ENCODE data around the gene RNF166.

DNA sequence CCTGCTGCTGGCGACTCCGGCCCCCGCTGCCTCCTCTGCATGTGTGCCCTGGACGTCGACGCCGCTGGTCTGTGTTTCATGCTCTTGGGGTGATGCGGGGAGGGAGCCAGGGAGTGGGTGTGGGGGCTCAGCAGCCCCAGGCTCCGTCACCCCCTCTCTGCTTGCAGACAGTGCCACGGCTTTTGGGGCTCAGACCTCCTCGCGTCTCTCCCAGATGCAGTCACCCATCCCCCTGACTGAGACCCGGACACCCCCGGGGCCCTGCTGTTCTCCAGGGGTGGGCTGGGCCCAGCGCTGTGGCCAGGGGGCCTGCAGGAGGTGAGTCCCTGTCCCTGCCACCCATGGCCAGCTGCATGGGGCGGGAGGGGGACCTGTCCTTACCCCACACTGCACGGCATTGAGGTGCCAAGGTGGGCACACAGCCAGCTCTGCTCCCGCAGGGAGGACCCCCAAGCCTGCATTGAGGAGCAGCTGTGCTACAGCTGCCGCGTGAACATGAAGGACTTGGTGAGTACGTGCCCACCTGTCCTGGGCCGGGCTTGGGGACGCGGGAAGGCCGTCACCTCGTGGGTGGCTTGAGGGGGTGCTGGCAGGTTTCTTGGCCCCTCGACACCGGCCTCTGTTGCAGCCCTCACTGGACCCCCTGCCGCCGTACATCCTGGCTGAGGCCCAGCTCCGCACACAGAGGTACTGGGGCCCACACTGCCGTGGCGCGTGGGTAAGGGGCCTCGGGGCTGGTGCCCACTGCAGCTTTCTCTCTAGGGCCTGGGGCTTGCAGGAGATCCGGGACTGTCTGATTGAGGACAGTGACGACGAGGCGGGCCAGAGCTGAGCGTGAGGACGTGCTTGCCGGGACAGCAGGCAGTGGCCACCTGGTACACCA is 8.5 kb upstream of the RNF166 start:
- TF ChIP-seq TCF12 (IDR thresholded peaks at IDR 0.05; ENCODE audit: low read depth) (no peak), FOXM1 (IDR thresholded peaks at IDR 0.05; ENCODE audit: borderline replicate concordance, low read depth) (no peak), TAF1 (IDR thresholded peaks at IDR 0.05; ENCODE audit: low read depth) (no peak), ZBTB7A (IDR thresholded peaks at IDR 0.05; ENCODE audit: low read depth) (no peak), EP300 (IDR thresholded peaks at IDR 0.05; ENCODE audit: borderline replicate concordance) (no peak), REST (IDR thresholded peaks at IDR 0.05; ENCODE audit: low read depth) (no peak), MAX (IDR thresholded peaks at IDR 0.05) (no peak), CEBPB (IDR thresholded peaks at IDR 0.05) (no peak), TEAD4 (IDR thresholded peaks at IDR 0.05) (no peak), EGR1 (IDR thresholded peaks at IDR 0.05) (no peak), USF1 (IDR thresholded peaks at IDR 0.05) (no peak)

Measured in Ishikawa (cell line).